M059J (cell line): ENCODE data around the gene LCNL1. TPM values are rescaled to one million over a fixed set of nuclear protein-coding genes. Genes with fewer than 3 reads are reported as not detected.
"Not testable (repeated sequence)": the region's sequence is repeated elsewhere in the genome, so short reads cannot be mapped to it uniquely, and the experiment has no call there.

ENCODE experiments used
- DNase-seq: peaks from one replicate; pipeline ENCODE4 v3.0.0-alpha.2; 2012; ENCODE audit warnings: low read depth
- total RNA-seq: library from RNA; depleted of rRNA; stranded (reverse); fragments of >200 nt; shearing (Covaris generic); gene quantifications from 2 replicates; pipeline ENCODE4 v1.2.3, GENCODE V29; 2014

LCNL1 gene
- total RNA-seq, 1 experiment from 2014 or later, result not detected

- no peak for DNase-seq
Observed at GRCh38 chr9:137023157-137023556, 40.4 kb downstream of the LCNL1 start.

- no peak for DNase-seq
Observed at GRCh38 chr9:137023583-137023991, 40.8 kb downstream of the LCNL1 start.

- no peak for DNase-seq
Observed at GRCh38 chr9:137025517-137025966, 42.7 kb downstream of the LCNL1 start.

- no peak for DNase-seq
Observed at GRCh38 chr9:137026384-137026783, 43.6 kb downstream of the LCNL1 start.

- no peak for DNase-seq
Observed at GRCh38 chr9:137026828-137027227, 44.0 kb downstream of the LCNL1 start.

- DNase-seq, result no peak
Observed at GRCh38 chr9:137027369-137028262, 44.8 kb downstream of the LCNL1 start, which contains the start of gene ABCA2. TSS of gene ABCA2 (minus strand) at chr9:137028237. CDS start at chr9:137028140, 97 bp downstream.

- peak; percentile 59 for DNase-seq
Observed at GRCh38 chr9:137028263-137029057, 45.7 kb downstream of the LCNL1 start.

GRCh38 chr9:137029058-137029936, 46.5 kb downstream of the LCNL1 start:
- DNase-seq, result peak; percentile 60

- no peak for DNase-seq
Observed at GRCh38 chr9:137030006-137030405, 47.2 kb downstream of the LCNL1 start.

GRCh38 chr9:137030538-137031527, 48.0 kb downstream of the LCNL1 start:
- no peak for DNase-seq

- DNase-seq, result no peak
Observed at GRCh38 chr9:137031904-137032640, 49.3 kb downstream of the LCNL1 start, which contains the start of gene FUT7. TSS of gene FUT7 (minus strand) at chr9:137032088. CDS start at chr9:137031991, 97 bp downstream.

GRCh38 chr9:137032858-137033257, 50.1 kb downstream of the LCNL1 start:
- DNase-seq, result no peak

- not testable (repeated sequence) for DNase-seq
Observed at GRCh38 chr9:137033481-137033880, 50.7 kb downstream of the LCNL1 start.

- DNase-seq, result no peak
Observed at GRCh38 chr9:137034039-137034708, 51.4 kb downstream of the LCNL1 start.

- peak; percentile 81 for DNase-seq
Observed at GRCh38 chr9:137034709-137035506, 52.1 kb downstream of the LCNL1 start.
